WTC11 (cell line): Measurements from ENCODE around the gene JADE1. TPM values are rescaled to one million over a fixed set of nuclear protein-coding genes. Genes with fewer than 3 reads are reported as not detected.

Source experiments
- ATAC-seq: fragments of 200-7000 bp; cut with Tn5 transposase; 2 replicates; pipeline ENCODE4 v1.10.0; 2021; ENCODE audit warnings: mild to moderate bottlenecking, moderate library complexity
- CTCF ChIA-PET: fragments of 300-600 bp; sonication (Branson Sonifier 250); formaldehyde crosslinking; loops from one replicate; lab custom pipeline; 2021; ENCODE audit warnings: antibody characterized with exemption; lab: Charles Lee
- POLR2A ChIA-PET: fragments of 350-600 bp; sonication (Branson Sonifier 250); formaldehyde crosslinking; loops from one replicate; lab custom pipeline; 2021; ENCODE audit warnings: antibody characterized with exemption; lab: Charles Lee
- DNase-seq: peaks from one replicate; pipeline ENCODE4 v3.0.0; 2021; ENCODE audit warnings: low spot score
- H3K27ac Mint-ChIP-seq: 2 replicates; pipeline ENCODE4 v1.8.0; 2021; ENCODE audit warnings: mixed read lengths
- H3K27me3 Mint-ChIP-seq: 2 replicates; pipeline ENCODE4 v1.8.0; 2021; ENCODE audit warnings: low read depth, mild to moderate bottlenecking, moderate library complexity, mixed read lengths
- H3K36me3 Mint-ChIP-seq: 2 replicates; pipeline ENCODE4 v1.8.0; 2021; ENCODE audit warnings: mixed read lengths
- H3K4me1 Mint-ChIP-seq: 2 replicates; pipeline ENCODE4 v1.8.0; 2022; ENCODE audit warnings: mixed read lengths
- H3K4me3 Mint-ChIP-seq: 2 replicates; pipeline ENCODE4 v1.8.0; 2021; ENCODE audit warnings: mild to moderate bottlenecking, moderate library complexity, mixed read lengths
- H3K9me3 Mint-ChIP-seq: 2 replicates; pipeline ENCODE4 v1.8.0; 2021; ENCODE audit warnings: mixed read lengths
- CDX4 ChIP-seq: fragments of 250-450 bp; sonication (Bioruptor Pico); IDR thresholded peaks from 2 replicates; pipeline ENCODE4 v1.9.0; 2021; ENCODE audit warnings: moderate library complexity, mild to moderate bottlenecking, inconsistent platforms, borderline replicate concordance
- CREB1 ChIP-seq: sonication (generic); formaldehyde crosslinking; IDR thresholded peaks from 2 replicates; pipeline ENCODE4 v1.8.0; 2023; ENCODE audit warnings: mild to moderate bottlenecking, missing genetic modification reagents
- CREM ChIP-seq: sonication (generic); formaldehyde crosslinking; IDR thresholded peaks from 2 replicates; pipeline ENCODE4 v1.8.1; 2022; ENCODE audit warnings: mild to moderate bottlenecking, missing genetic modification reagents, moderate library complexity
- E2F1 ChIP-seq: sonication (generic); formaldehyde crosslinking; IDR thresholded peaks from 2 replicates; pipeline ENCODE4 v1.8.0; 2022; ENCODE audit warnings: mild to moderate bottlenecking, missing genetic modification reagents
- ESRRA ChIP-seq: sonication (generic); formaldehyde crosslinking; IDR thresholded peaks from 2 replicates; pipeline ENCODE4 v1.8.1; 2022; ENCODE audit warnings: mild to moderate bottlenecking, missing genetic modification reagents, borderline replicate concordance
- ETV6 ChIP-seq: sonication (generic); formaldehyde crosslinking; IDR thresholded peaks from 2 replicates; pipeline ENCODE4 v1.8.1; 2022; ENCODE audit warnings: mild to moderate bottlenecking, missing genetic modification reagents
- HMGXB4 ChIP-seq: sonication (generic); formaldehyde crosslinking; IDR thresholded peaks from 2 replicates; pipeline ENCODE4 v1.8.1; 2023; ENCODE audit warnings: mild to moderate bottlenecking, moderate library complexity, missing genetic modification reagents
- IRF2 ChIP-seq: sonication (generic); formaldehyde crosslinking; IDR thresholded peaks from 2 replicates; pipeline ENCODE4 v1.8.0; 2022; ENCODE audit warnings: low read depth, missing genetic modification reagents, borderline replicate concordance
- RELA ChIP-seq: sonication (generic); formaldehyde crosslinking; IDR thresholded peaks from 2 replicates; pipeline ENCODE4 v1.8.1; 2022; ENCODE audit warnings: missing genetic modification reagents, mild to moderate bottlenecking, borderline replicate concordance
- RORB ChIP-seq: fragments of 250-450 bp; sonication (Bioruptor Pico); IDR thresholded peaks from 2 replicates; pipeline ENCODE4 v1.9.0; 2021; ENCODE audit warnings: mild to moderate bottlenecking
- SOX15 ChIP-seq: fragments of 250-450 bp; sonication (Bioruptor Pico); IDR thresholded peaks from 2 replicates; pipeline ENCODE4 v1.9.0; 2021; ENCODE audit warnings: mild to moderate bottlenecking
- ZNF232 ChIP-seq: sonication (generic); formaldehyde crosslinking; IDR thresholded peaks from 2 replicates; pipeline ENCODE4 v1.8.0; 2022; ENCODE audit warnings: mild to moderate bottlenecking, missing genetic modification reagents
- ZNF532 ChIP-seq: fragments of 250-450 bp; sonication (Bioruptor Pico); IDR thresholded peaks from 2 replicates; pipeline ENCODE4 v1.9.0; 2021; ENCODE audit warnings: mild to moderate bottlenecking, borderline replicate concordance
- total RNA-seq: library from RNA; stranded (reverse); gene quantifications from 3 replicates; pipeline ENCODE4 v1.2.3, GENCODE V29; 2021
- TF ChIP-seq, protein P1 (sequence below): fragments of 250-450 bp; sonication (Bioruptor Pico); IDR thresholded peaks from 2 replicates; pipeline ENCODE4 v1.9.0; 2021; ENCODE audit warnings: mild to moderate bottlenecking
- TF ChIP-seq, protein P2 (sequence below): sonication (generic); formaldehyde crosslinking; IDR thresholded peaks from 2 replicates; pipeline ENCODE4 v1.8.1; 2023; ENCODE audit warnings: mild to moderate bottlenecking, missing genetic modification reagents, borderline replicate concordance
- TF ChIP-seq, protein P3 (sequence below): sonication (generic); formaldehyde crosslinking; conservative IDR thresholded peaks from 2 replicates; pipeline ENCODE4 v1.8.1; 2023; ENCODE audit warnings: mild to moderate bottlenecking, low read depth, missing genetic modification reagents, moderate library complexity
- TF ChIP-seq, protein P4 (sequence below): sonication (generic); formaldehyde crosslinking; IDR thresholded peaks from 2 replicates; pipeline ENCODE4 v1.8.1; 2022; ENCODE audit warnings: missing genetic modification reagents, borderline replicate concordance

The JADE1 gene
- total RNA-seq, 1 experiment from 2014 or later: 132 TPM

DNA sequence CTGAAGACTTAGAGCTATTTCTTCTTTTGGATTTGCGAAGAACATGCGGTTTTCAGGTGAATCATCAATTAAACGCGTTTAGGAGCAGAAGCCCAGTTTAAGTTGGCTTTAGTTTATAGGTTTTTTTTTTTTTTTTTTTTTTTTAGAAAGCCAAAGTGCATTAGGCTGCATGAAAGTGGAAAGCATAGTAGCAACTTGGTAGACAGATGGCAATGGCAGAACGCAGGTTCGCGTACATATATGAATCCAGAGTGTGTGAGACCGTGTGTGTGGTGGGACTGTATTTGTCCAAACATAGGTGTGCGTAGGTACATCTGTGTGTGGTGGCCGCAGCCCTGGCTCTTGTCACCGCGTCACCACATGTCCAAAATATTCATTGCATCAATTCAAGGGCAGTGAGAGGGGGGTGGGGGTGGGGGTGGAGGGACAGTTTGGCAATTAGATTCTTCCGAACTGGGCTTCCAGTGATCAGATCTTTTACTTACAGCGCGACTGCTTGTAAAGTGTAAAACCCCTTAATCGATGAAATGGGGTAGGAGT is 901 bp downstream of the JADE1 start:
- peaks cover 16% of the 10 kb centered on the region for H3K36me3 Mint-ChIP-seq
- ATAC-seq: no peak
- peak overlapping the region; percentile 100 for H3K27ac Mint-ChIP-seq
- H3K27me3 Mint-ChIP-seq: no peaks in the 10 kb centered on the region
- H3K4me3 Mint-ChIP-seq: peak overlapping the region; percentile 98
- H3K4me1 Mint-ChIP-seq: peaks cover 49% of the 10 kb centered on the region
- DNase-seq: no peak
- POLR2A ChIA-PET: interaction anchor here (0.6 to 1.0 kb wide), 5 partner anchors 27 to 887 kb away, joined by 3 to 9 read pairs (median 7); no protein-coding TSS in a partner anchor
- CTCF ChIA-PET: interaction anchor here (0.7 to 1.2 kb wide), 4 partner anchors 8 to 236 kb away, joined by 3 to 9 read pairs (median 3); no protein-coding TSS in a partner anchor
- H3K9me3 Mint-ChIP-seq: no peaks in the 10 kb centered on the region
- TF ChIP-seq E2F1 (CRISPR knock-in tag): no peak
- TF ChIP-seq HMGXB4: no peak
- TF ChIP-seq, protein P1, sequence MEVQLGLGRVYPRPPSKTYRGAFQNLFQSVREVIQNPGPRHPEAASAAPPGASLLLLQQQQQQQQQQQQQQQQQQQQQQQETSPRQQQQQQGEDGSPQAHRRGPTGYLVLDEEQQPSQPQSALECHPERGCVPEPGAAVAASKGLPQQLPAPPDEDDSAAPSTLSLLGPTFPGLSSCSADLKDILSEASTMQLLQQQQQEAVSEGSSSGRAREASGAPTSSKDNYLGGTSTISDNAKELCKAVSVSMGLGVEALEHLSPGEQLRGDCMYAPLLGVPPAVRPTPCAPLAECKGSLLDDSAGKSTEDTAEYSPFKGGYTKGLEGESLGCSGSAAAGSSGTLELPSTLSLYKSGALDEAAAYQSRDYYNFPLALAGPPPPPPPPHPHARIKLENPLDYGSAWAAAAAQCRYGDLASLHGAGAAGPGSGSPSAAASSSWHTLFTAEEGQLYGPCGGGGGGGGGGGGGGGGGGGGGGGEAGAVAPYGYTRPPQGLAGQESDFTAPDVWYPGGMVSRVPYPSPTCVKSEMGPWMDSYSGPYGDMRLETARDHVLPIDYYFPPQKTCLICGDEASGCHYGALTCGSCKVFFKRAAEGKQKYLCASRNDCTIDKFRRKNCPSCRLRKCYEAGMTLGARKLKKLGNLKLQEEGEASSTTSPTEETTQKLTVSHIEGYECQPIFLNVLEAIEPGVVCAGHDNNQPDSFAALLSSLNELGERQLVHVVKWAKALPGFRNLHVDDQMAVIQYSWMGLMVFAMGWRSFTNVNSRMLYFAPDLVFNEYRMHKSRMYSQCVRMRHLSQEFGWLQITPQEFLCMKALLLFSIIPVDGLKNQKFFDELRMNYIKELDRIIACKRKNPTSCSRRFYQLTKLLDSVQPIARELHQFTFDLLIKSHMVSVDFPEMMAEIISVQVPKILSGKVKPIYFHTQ (CRISPR knock-in tag): no peak
- TF ChIP-seq RELA (CRISPR knock-in tag): no peak
- TF ChIP-seq IRF2 (CRISPR knock-in tag): no peak
- no peak for TF ChIP-seq SOX15 (CRISPR knock-in tag)
- TF ChIP-seq, protein P2, sequence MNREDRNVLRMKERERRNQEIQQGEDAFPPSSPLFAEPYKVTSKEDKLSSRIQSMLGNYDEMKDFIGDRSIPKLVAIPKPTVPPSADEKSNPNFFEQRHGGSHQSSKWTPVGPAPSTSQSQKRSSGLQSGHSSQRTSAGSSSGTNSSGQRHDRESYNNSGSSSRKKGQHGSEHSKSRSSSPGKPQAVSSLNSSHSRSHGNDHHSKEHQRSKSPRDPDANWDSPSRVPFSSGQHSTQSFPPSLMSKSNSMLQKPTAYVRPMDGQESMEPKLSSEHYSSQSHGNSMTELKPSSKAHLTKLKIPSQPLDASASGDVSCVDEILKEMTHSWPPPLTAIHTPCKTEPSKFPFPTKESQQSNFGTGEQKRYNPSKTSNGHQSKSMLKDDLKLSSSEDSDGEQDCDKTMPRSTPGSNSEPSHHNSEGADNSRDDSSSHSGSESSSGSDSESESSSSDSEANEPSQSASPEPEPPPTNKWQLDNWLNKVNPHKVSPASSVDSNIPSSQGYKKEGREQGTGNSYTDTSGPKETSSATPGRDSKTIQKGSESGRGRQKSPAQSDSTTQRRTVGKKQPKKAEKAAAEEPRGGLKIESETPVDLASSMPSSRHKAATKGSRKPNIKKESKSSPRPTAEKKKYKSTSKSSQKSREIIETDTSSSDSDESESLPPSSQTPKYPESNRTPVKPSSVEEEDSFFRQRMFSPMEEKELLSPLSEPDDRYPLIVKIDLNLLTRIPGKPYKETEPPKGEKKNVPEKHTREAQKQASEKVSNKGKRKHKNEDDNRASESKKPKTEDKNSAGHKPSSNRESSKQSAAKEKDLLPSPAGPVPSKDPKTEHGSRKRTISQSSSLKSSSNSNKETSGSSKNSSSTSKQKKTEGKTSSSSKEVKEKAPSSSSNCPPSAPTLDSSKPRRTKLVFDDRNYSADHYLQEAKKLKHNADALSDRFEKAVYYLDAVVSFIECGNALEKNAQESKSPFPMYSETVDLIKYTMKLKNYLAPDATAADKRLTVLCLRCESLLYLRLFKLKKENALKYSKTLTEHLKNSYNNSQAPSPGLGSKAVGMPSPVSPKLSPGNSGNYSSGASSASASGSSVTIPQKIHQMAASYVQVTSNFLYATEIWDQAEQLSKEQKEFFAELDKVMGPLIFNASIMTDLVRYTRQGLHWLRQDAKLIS: no peak
- TF ChIP-seq CDX4 (CRISPR knock-in tag): no peak
- no peak for TF ChIP-seq RORB (CRISPR knock-in tag)
- no peak for TF ChIP-seq ETV6 (CRISPR knock-in tag)
- no peak for TF ChIP-seq ZNF232
- TF ChIP-seq ZNF532 (CRISPR knock-in tag): no peak
- TF ChIP-seq CREM: no peak
- no peak for TF ChIP-seq ESRRA (CRISPR knock-in tag)
- TF ChIP-seq, protein P3, sequence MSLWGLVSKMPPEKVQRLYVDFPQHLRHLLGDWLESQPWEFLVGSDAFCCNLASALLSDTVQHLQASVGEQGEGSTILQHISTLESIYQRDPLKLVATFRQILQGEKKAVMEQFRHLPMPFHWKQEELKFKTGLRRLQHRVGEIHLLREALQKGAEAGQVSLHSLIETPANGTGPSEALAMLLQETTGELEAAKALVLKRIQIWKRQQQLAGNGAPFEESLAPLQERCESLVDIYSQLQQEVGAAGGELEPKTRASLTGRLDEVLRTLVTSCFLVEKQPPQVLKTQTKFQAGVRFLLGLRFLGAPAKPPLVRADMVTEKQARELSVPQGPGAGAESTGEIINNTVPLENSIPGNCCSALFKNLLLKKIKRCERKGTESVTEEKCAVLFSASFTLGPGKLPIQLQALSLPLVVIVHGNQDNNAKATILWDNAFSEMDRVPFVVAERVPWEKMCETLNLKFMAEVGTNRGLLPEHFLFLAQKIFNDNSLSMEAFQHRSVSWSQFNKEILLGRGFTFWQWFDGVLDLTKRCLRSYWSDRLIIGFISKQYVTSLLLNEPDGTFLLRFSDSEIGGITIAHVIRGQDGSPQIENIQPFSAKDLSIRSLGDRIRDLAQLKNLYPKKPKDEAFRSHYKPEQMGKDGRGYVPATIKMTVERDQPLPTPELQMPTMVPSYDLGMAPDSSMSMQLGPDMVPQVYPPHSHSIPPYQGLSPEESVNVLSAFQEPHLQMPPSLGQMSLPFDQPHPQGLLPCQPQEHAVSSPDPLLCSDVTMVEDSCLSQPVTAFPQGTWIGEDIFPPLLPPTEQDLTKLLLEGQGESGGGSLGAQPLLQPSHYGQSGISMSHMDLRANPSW: no peak
- TF ChIP-seq, protein P4, sequence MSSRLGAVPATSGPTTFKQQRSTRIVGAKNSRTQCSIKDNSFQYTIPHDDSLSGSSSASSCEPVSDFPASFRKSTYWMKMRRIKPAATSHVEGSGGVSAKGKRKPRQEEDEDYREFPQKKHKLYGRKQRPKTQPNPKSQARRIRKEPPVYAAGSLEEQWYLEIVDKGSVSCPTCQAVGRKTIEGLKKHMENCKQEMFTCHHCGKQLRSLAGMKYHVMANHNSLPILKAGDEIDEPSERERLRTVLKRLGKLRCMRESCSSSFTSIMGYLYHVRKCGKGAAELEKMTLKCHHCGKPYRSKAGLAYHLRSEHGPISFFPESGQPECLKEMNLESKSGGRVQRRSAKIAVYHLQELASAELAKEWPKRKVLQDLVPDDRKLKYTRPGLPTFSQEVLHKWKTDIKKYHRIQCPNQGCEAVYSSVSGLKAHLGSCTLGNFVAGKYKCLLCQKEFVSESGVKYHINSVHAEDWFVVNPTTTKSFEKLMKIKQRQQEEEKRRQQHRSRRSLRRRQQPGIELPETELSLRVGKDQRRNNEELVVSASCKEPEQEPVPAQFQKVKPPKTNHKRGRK: no peak
- no peak for TF ChIP-seq CREB1 (CRISPR knock-in tag)
